Activated CD8-positive, alpha-beta T cell treated with anti-CD3 and anti-CD28 coated beads, Interleukin-2, amount 10 ng/mL, durations not matched to agents 7 days and 5 days (primary cell): ENCODE measurements around the gene POLR2B. TPM values are rescaled to one million over a fixed set of nuclear protein-coding genes. Genes with fewer than 3 reads are reported as not detected.

Experiments used
- ATAC-seq: fragments of 150-1000 bp; cut with Tn5 transposase; one replicate; pipeline ENCODE4 v1.10.0; 2021; ENCODE audit warnings: moderate library complexity
- CTCF ChIA-PET: fragments of 350-600 bp; sonication (Branson Sonifier 250); formaldehyde crosslinking; loops from one replicate; lab custom pipeline; 2021; ENCODE audit warnings: antibody characterized with exemption; lab: Charles Lee
- POLR2A ChIA-PET: fragments of 350-600 bp; sonication (Branson Sonifier 250); formaldehyde crosslinking; loops from one replicate; lab custom pipeline; 2021; ENCODE audit warnings: antibody characterized with exemption; lab: Charles Lee
- DNase-seq: peaks from one replicate; pipeline ENCODE4 v3.0.0-alpha.2; 2020
- H3K27ac Mint-ChIP-seq: one replicate; pipeline ENCODE4 v1.8.0; 2021; ENCODE audit warnings: mild to moderate bottlenecking, mixed read lengths
- H3K27me3 Mint-ChIP-seq: one replicate; pipeline ENCODE4 v1.8.0; 2021; ENCODE audit warnings: low read depth, mixed read lengths
- H3K36me3 Mint-ChIP-seq: one replicate; pipeline ENCODE4 v1.8.0; 2021; ENCODE audit warnings: low read depth, mixed read lengths
- H3K4me1 Mint-ChIP-seq: one replicate; pipeline ENCODE4 v1.8.0; 2021; ENCODE audit warnings: low read depth, mixed read lengths
- H3K4me3 Mint-ChIP-seq: one replicate; pipeline ENCODE4 v1.8.0; 2021; ENCODE audit warnings: mild to moderate bottlenecking, mixed read lengths
- H3K9me3 Mint-ChIP-seq: one replicate; pipeline ENCODE4 v1.8.0; 2022; ENCODE audit warnings: mixed read lengths; ENCODE audit not compliant: insufficient read depth
- total RNA-seq, 2 experiments: library from RNA; stranded (reverse); gene quantifications; one replicate each; pipeline ENCODE4 v1.2.3, GENCODE V29; 2021

The POLR2B gene
- total RNA-seq, 2 experiments from 2014 or later = 121 to 122 TPM

- DNase-seq = no peak
- H3K4me1 Mint-ChIP-seq = no peaks in the 10 kb centered on the region
- ATAC-seq = no peak
- no peak overlapping the region for H3K27ac Mint-ChIP-seq
- POLR2A ChIA-PET = interaction anchor here (0.7 to 3.8 kb wide), 3 partner anchors 16 to 54 kb away, joined by 3 to 16 read pairs (median 3); partner anchors contain the start of genes NOA1 and REST
- no peak overlapping the region for H3K4me3 Mint-ChIP-seq
- CTCF ChIA-PET = interaction anchor here (0.9 to 3.2 kb wide), 4 partner anchors 12 to 44 kb away, joined by 3 to 21 read pairs (median 4); partner anchors contain the start of genes NOA1 and POLR2B
- no peaks in the 10 kb centered on the region for H3K27me3 Mint-ChIP-seq
- peaks cover 25% of the 10 kb centered on the region for H3K36me3 Mint-ChIP-seq
- no peaks in the 10 kb centered on the region for H3K9me3 Mint-ChIP-seq
Observed at GRCh38 chr4:56961107-56961500, 17.6 kb upstream of the POLR2B start.

- Mint-ChIP-seq H3K27ac (no peak overlapping the region), H3K4me3 (no peak overlapping the region), H3K4me1 (peaks cover 37% of the 10 kb centered on the region), H3K27me3 (no peaks in the 10 kb centered on the region), H3K36me3 (peaks cover 74% of the 10 kb centered on the region), H3K9me3 (peaks cover 16% of the 10 kb centered on the region)
- CTCF ChIA-PET = no interaction called here
- DNase-seq (no peak), ATAC-seq (no peak)
- POLR2A ChIA-PET = no interaction called here
Observed at GRCh38 chr4:56971383-56971782, 7.3 kb upstream of the POLR2B start.

- ChIA-PET POLR2A (no interaction called here), CTCF (no interaction called here)
- Mint-ChIP-seq H3K4me3 (no peak overlapping the region), H3K27ac (no peak overlapping the region), H3K36me3 (peaks cover 66% of the 10 kb centered on the region), H3K9me3 (peaks cover 16% of the 10 kb centered on the region), H3K4me1 (peaks cover 33% of the 10 kb centered on the region), H3K27me3 (no peaks in the 10 kb centered on the region)
- DNase-seq = no peak
- no peak for ATAC-seq
Observed at GRCh38 chr4:56972389-56972788, 6.3 kb upstream of the POLR2B start.

- no peak overlapping the region for H3K4me3 Mint-ChIP-seq
- no peaks in the 10 kb centered on the region for H3K27me3 Mint-ChIP-seq
- ChIA-PET POLR2A (no interaction called here), CTCF (no interaction called here)
- H3K4me1 Mint-ChIP-seq = peaks cover 33% of the 10 kb centered on the region
- peaks cover 63% of the 10 kb centered on the region for H3K36me3 Mint-ChIP-seq
- peaks cover 16% of the 10 kb centered on the region for H3K9me3 Mint-ChIP-seq
- ATAC-seq (no peak), DNase-seq (no peak)
- H3K27ac Mint-ChIP-seq = no peak overlapping the region
Observed at GRCh38 chr4:56972809-56973208, 5.9 kb upstream of the POLR2B start.

- ATAC-seq (no peak), DNase-seq (no peak)
- CTCF ChIA-PET = no interaction called here
- POLR2A ChIA-PET = no interaction called here
- Mint-ChIP-seq H3K27me3 (no peaks in the 10 kb centered on the region), H3K4me1 (peaks cover 33% of the 10 kb centered on the region), H3K36me3 (peaks cover 61% of the 10 kb centered on the region), H3K4me3 (no peak overlapping the region), H3K9me3 (peaks cover 16% of the 10 kb centered on the region), H3K27ac (no peak overlapping the region)
Observed at GRCh38 chr4:56973336-56973735, 5.4 kb upstream of the POLR2B start.

GRCh38 chr4:56976283-56976836 is 2.3 kb upstream of the POLR2B start:
- Mint-ChIP-seq H3K27me3 (no peaks in the 10 kb centered on the region), H3K4me1 (peaks cover 43% of the 10 kb centered on the region), H3K4me3 (peak overlapping the region; percentile 92), H3K36me3 (peaks cover 64% of the 10 kb centered on the region), H3K9me3 (peaks cover 16% of the 10 kb centered on the region), H3K27ac (peak overlapping the region; percentile 64)
- DNase-seq (peak; percentile 28), ATAC-seq (no peak)
- CTCF ChIA-PET = interaction anchor here (1.5 to 4.3 kb wide), 4 partner anchors 16 to 590 kb away, joined by 4 to 25 read pairs (median 14); partner anchors contain the start of genes AASDH and REST
- POLR2A ChIA-PET = interaction anchor here (0.7 to 4.4 kb wide), 5 partner anchors 12 to 508 kb away, joined by 4 to 90 read pairs (median 10); partner anchors contain the start of gene REST

GRCh38 chr4:56976837-56977320 is 1.8 kb upstream of the POLR2B start:
- Mint-ChIP-seq H3K9me3 (peaks cover 16% of the 10 kb centered on the region), H3K27ac (peak overlapping the region; percentile 97), H3K4me3 (peak overlapping the region; percentile 92), H3K27me3 (no peaks in the 10 kb centered on the region), H3K36me3 (peaks cover 65% of the 10 kb centered on the region), H3K4me1 (peaks cover 45% of the 10 kb centered on the region)
- peak; percentile 45 for ATAC-seq
- peak; percentile 59 for DNase-seq
- ChIA-PET POLR2A (interaction anchor here (0.7 to 4.4 kb wide), 10 partner anchors 10 to 1028 kb away, joined by 3 to 90 read pairs (median 8); partner anchors contain the start of genes AASDH, PAICS, PPAT and REST), CTCF (interaction anchor here (0.8 to 4.3 kb wide), 8 partner anchors 10 to 590 kb away, joined by 3 to 25 read pairs (median 5); partner anchors contain the start of genes AASDH and REST)

GRCh38 chr4:56977321-56978012 is 1.2 kb upstream of the POLR2B start, which contains the start of gene NOA1:
NOA1 (minus strand) TSS chr4:56977606; CDS start chr4:56977585, 21 bp downstream.
- ChIA-PET POLR2A (interaction anchor here (1.0 to 4.4 kb wide), 15 partner anchors 11 to 1028 kb away, joined by 3 to 90 read pairs (median 6); partner anchors contain the start of genes AASDH, IGFBP7, PAICS and PPAT), CTCF (interaction anchor here (0.7 to 4.3 kb wide), 13 partner anchors 11 to 1029 kb away, joined by 3 to 25 read pairs (median 4); partner anchors contain the start of genes AASDH, CEP135, PAICS and PPAT)
- Mint-ChIP-seq H3K9me3 (peaks cover 16% of the 10 kb centered on the region), H3K27me3 (no peaks in the 10 kb centered on the region), H3K4me1 (peaks cover 45% of the 10 kb centered on the region), H3K27ac (peak within 1 kb of the TSS; percentile 97), H3K4me3 (peak within 1 kb of the TSS; percentile 92), H3K36me3 (peaks cover 63% of the 10 kb centered on the region)
- DNase-seq = peak; percentile 98
- peak; percentile 87 for ATAC-seq

- peak; percentile 77 for DNase-seq
- no peaks in the 10 kb centered on the region for H3K27me3 Mint-ChIP-seq
- ATAC-seq = peak; percentile 12
- H3K4me1 Mint-ChIP-seq = peaks cover 43% of the 10 kb centered on the region
- no peaks in the 10 kb centered on the region for H3K9me3 Mint-ChIP-seq
- ChIA-PET CTCF (interaction anchor here (0.7 to 4.3 kb wide), 7 partner anchors 12 to 435 kb away, joined by 3 to 25 read pairs (median 4); partner anchors contain the start of gene REST), POLR2A (interaction anchor here (0.6 to 4.4 kb wide), 17 partner anchors 9 to 1037 kb away, joined by 3 to 90 read pairs (median 4); partner anchors contain the start of genes PAICS, PPAT and REST)
- H3K27ac Mint-ChIP-seq = peak overlapping the region; percentile 97
- peak overlapping the region; percentile 92 for H3K4me3 Mint-ChIP-seq
- peaks cover 55% of the 10 kb centered on the region for H3K36me3 Mint-ChIP-seq
Observed at GRCh38 chr4:56979421-56980072, 851 bp downstream of the POLR2B start.

- CTCF ChIA-PET = interaction anchor here (1.2 kb wide), 1 partner anchor 18 kb away, joined by 3 read pairs; no protein-coding TSS in a partner anchor
- POLR2A ChIA-PET = interaction anchor here (1.3 kb wide), 1 partner anchor 9 kb away, joined by 3 read pairs; no protein-coding TSS in a partner anchor
- Mint-ChIP-seq H3K27me3 (no peaks in the 10 kb centered on the region), H3K4me3 (peak overlapping the region; percentile 92), H3K36me3 (peaks cover 53% of the 10 kb centered on the region), H3K9me3 (no peaks in the 10 kb centered on the region), H3K4me1 (peaks cover 40% of the 10 kb centered on the region), H3K27ac (peak overlapping the region; percentile 22)
- DNase-seq (no peak), ATAC-seq (no peak)
Observed at GRCh38 chr4:56981795-56982201, 3.1 kb downstream of the POLR2B start.

- no peak for DNase-seq
- CTCF ChIA-PET = no interaction called here
- no peak overlapping the region for H3K27ac Mint-ChIP-seq
- no peak for ATAC-seq
- POLR2A ChIA-PET = no interaction called here
- no peaks in the 10 kb centered on the region for H3K9me3 Mint-ChIP-seq
- no peaks in the 10 kb centered on the region for H3K27me3 Mint-ChIP-seq
- H3K4me1 Mint-ChIP-seq = peaks cover 40% of the 10 kb centered on the region
- peaks cover 65% of the 10 kb centered on the region for H3K36me3 Mint-ChIP-seq
- H3K4me3 Mint-ChIP-seq = no peak overlapping the region
Observed at GRCh38 chr4:56986192-56986591, 7.5 kb downstream of the POLR2B start.
